ENCODE results near the gene MORN1.
"Not testable (repeated sequence)": the region's sequence is repeated elsewhere in the genome, so short reads cannot be mapped to it uniquely, and the experiment has no call there.

The MORN1 gene

GRCh38 chr1:2391041-2391930 lies at the start of gene MORN1, which contains the start of gene RER1:
TSS of gene MORN1 (minus strand) at chr1:2391554. CDS start at chr1:2391533, 21 bp downstream.
TSS of gene RER1 (plus strand) at chr1:2391841. CDS start at chr1:2395791, 3,950 bp downstream.
- DNase-seq (ENCODE audit: low read depth, low spot score), result peak; percentile 99

DNA sequence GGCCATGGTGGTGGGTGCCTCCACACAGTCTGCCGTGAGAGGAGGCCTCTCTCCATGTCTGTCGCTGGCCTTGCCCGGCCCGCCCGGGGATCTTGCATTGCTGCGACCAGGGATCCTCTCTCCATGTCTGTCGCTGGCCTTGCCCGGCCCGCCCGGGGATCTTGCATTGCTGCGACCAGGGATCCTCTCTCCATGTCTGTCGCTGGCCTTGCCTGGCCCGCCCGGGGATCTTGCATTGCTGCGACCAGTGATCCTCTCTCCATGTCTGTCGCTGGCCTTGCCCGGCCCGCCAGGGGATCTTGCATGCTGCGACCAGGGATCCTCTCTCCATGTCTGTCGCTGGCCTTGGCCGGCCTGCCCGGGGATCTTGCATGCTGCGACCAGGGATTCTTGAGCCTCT lies 49.0 kb upstream of the MORN1 start:
- not testable (repeated sequence) for DNase-seq (ENCODE audit: low read depth, low spot score)

DNA sequence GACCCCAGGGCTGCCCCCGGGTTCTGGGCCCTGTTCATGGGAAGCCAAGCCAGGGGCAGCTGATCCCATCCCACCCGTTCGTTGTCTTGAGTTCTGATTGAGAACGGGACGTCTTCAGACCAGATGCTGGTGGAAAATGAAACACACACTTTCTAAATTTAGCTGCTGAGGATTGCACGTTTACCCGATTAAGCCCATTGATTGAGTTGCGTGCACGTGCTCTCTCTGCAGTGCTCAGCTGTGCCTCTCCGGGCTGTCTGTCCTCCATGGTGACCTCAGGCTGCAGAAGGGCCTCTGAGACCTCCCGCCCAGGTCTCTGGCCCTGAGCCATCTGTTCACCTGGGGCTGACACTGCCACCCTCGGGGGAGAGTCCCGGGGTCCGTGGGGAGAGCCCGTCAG lies 48.0 kb upstream of the MORN1 start:
- no peak for DNase-seq (ENCODE audit: low read depth, low spot score)

- DNase-seq (ENCODE audit: low read depth, low spot score), result no peak
Observed at GRCh38 chr1:2438641-2439040, 47.3 kb upstream of the MORN1 start.

- no peak for DNase-seq (ENCODE audit: low read depth, low spot score)
Observed at GRCh38 chr1:2438038-2438437, 46.7 kb upstream of the MORN1 start.

DNA sequence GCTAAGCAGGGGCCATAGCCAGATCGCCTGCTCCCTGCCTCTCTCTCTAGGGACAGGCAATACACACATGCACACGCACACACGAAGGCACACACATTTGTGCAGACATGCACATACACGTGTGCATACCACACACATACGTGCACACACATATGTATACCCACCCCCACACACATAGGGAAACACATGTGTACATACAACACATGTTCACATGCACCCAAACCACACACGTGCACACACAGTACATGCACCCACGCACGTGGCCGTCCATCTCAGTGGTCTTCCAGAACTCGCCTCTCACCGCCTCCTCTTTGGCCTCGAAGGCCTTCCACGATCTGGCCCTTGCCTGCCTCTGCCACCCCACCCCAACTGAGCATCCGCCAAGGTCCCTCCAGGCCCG lies 46.3 kb upstream of the MORN1 start:
- no peak for DNase-seq (ENCODE audit: low read depth, low spot score)

GRCh38 chr1:2436876-2437275 lies 45.5 kb upstream of the MORN1 start:
- DNase-seq (ENCODE audit: low read depth, low spot score), result no peak

DNA sequence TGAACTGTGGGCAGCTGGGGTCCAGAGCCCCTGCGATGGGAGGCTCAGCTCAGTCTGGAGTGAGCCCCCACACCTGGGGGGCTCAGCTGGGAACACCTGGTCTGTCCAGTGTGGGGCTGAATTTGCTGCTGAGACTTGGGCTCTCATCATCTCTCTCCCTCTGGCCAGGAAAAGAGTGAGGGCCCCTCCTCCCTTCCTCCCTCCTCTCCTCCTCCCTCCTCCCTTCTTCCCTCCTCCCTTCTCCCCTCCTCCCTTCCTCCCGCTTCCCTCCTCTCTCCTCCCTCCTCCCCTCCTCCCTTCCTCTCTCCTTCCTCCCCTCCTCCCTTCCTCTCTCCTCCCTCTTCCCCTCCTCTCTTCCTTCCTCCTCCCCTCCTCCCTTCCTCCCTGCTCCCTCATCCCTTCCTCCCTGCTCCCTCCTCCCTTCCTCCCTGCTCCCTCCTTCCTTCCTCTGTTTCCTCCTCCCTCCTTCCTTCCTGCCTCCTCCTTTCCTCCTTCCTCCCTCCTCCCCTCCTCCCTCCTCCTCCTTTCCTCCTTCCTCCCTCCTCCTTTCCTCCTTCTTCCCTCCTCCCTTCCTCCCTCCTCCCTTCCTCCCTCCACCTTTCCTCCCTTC lies 44.5 kb upstream of the MORN1 start:
- DNase-seq (ENCODE audit: low read depth, low spot score), result no peak

- no peak for DNase-seq (ENCODE audit: low read depth, low spot score)
Observed at GRCh38 chr1:2435091-2435490, 43.7 kb upstream of the MORN1 start.

DNA sequence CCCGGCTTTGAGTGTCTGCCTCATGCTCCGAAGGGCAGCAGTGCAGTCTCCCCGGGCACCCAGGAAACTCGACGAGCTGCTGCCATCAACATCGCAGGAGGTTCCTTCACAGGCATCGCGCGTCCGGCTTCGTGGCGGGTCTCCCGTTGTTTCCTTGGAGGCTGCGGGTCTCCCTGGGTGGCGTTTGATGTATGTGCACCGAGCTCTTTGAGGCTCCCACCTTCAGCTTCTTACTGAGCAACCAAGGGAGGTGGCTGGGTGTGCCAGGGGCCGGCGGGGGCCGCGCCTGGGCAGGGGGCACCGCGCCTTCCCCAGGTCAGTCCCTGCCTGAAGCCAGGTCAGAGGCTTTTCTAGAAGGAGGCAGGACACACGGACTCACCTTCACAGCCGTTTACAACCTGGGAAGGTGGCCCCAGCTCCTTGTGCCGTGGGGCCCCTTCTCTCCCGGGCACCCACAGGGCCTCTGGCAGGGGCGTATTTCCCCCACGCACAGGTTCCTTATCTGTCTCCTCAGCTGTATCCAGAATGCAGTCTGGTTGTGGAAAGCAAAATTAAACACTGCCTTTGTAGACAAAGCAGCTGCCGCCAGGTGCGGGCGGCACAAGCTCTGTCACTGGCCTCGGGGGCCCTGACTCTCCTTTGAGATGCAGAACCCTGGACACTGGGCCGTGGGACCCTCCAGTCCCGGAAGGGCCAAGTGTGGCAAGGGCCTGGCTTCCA lies 42.7 kb upstream of the MORN1 start:
- DNase-seq (ENCODE audit: low read depth, low spot score), result no peak

- no peak for DNase-seq (ENCODE audit: low read depth, low spot score)
Observed at GRCh38 chr1:2433196-2433595, 41.8 kb upstream of the MORN1 start.

DNA sequence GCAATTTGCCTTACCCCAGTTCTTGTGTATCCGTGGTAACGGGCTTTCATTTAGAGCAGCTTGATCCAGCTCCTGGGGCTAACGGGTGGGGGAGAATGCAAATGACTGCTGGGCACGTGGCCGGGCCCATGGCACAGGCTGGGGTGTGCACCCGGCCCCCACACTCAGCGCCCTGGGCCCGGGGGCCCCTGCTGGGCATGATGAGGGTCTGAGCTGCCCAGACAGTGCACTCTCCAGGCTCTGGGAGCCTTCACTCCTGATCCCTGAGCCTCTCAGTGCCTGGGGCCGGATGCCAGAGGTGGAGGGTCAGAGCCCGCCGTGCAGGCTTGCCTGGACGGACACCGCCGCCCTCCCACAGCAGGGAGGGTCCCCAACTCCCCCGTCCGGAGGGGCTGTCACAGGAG lies 41.1 kb upstream of the MORN1 start:
- DNase-seq (ENCODE audit: low read depth, low spot score), result no peak

DNA sequence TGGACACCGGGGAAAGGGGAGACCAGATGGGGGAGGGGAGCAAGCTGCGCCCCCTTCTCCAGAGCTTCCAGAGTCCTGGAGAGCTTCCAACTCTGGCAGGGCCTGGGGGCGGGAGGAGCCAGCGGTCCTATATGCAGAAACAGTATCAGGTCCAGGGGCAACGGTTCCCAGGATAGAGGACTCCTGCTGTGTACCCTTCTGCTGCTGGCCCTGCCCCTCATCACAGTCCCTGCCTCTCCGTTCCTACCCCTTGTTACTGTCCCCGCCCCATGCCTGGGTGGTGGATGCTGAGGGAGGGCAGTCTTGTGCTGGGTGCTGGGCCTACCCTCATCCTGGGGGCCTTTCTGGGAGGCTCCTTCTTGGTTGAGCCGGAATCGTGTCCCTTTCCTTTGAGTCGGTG lies 40.2 kb upstream of the MORN1 start:
- no peak for DNase-seq (ENCODE audit: low read depth, low spot score)

DNA sequence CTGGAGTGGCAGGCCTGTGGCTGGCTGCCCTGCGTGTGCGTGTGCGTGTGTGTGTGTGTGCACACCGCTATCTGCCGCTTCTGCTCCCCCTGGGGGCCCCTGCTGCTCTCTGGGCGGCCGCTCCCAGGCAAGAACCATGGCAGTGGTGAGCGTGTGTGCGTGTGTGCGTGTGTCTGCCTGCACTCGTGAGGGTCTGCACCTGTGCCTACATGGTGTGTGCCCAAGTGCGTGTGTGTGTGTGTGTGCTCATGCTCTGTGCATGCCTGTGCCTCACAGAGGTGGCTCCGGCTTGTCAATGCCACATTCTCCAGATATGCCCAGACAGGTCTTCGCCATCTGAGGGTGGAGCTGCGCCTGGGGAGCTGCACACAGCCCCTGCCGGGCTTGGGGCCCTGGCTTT lies 39.7 kb upstream of the MORN1 start:
- DNase-seq (ENCODE audit: low read depth, low spot score), result no peak

DNA sequence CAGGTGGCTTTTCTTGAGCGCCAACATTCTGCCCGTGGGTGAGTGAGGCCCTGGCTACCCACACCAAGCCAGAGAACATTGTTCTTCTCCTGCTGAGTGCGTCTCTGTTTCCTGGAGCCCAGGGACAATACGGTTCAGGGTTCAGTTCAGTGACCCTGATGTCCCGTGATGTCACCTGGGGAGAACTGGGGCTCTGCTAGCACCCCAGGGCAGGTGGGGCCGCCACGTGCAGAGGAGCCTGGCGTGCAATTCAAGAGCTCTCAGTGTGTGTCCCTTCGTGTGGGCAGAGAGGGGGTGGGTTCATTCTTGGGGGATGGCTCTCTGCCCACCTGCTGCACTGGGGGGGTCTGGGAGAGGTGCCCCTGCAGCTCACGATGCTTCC lies 39.2 kb upstream of the MORN1 start:
- DNase-seq (ENCODE audit: low read depth, low spot score), result no peak

DNA sequence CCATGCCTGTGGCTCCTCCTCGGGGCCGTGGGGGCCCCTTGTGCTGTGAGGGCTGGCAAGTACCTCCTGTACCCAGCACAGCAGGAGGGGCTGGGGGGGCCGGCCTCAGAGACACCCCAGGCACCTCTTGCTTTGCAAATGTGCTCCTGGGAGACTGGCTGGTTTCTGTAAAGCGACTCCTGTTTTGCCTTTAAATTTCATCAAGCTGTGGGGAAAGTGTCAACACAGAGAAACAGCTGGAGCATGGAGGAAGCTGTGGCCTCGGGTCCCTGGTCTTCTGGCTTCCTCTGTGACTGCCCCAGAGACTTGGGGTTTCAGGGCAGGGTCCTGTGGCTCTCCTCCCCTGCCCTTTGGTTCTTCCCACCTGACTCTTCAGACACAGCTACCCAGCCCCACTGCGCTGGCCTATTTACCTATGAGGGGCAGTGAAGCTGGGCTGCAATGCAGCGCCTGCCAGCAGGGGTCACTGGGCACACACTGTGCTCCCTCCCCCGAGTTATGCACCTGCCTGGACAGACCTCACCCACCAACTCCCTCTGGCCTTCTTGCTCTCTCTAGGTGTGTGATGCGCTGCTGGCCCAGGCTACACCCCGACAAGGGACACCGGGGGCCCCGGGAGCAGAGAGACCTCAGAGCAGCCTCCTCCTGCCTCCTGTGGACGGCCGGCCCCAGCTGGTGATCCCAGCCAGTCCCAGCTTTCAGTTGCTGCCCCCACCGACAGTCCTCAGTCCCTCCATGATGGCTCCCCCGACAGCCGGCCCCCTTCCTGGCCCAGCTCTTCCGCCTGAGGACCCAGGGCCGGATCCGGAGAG lies 38.6 kb upstream of the MORN1 start:
- DNase-seq (ENCODE audit: low read depth, low spot score), result peak; percentile 79

DNA sequence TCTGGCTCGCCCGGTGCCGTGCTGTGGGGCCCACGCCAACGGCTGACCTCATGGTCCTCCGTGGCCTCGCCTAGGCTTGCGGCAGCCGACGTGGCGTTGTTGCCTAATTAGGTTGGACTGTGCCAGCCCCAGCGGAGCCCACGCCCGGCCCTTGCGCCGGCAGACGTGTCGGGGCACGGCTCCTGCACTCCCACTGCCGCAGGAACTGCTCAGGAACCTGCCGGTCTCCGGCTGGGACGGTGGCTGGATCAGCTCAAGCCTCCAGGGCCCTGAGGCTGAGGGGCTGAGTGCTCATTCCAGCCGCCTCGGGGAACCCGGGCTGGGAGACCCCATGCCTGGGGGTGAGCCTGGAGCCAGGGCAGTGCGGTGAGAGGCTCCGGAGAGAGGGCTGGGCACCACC lies 37.1 kb upstream of the MORN1 start:
- DNase-seq (ENCODE audit: low read depth, low spot score), result no peak

DNA sequence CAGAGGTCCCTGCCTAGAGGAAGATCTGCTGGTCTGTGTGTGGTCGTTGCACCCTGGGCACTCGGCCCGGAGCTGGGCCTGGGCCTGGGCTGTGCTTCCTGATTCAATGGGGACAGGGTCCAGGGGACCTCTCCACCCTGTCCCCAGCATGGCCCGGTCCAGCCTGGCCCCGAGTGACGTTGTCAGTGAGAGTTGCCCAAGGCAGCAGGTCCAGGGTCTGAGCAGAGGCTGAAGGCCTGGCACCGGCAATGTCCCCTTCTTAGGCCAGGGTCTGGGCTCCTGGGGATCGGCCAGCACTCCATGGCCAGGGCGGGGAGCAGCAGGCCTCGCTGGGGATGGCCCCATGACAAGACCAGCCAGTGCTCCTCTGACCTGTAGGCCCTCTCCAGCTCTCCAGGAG lies 36.6 kb upstream of the MORN1 start:
- no peak for DNase-seq (ENCODE audit: low read depth, low spot score)

DNA sequence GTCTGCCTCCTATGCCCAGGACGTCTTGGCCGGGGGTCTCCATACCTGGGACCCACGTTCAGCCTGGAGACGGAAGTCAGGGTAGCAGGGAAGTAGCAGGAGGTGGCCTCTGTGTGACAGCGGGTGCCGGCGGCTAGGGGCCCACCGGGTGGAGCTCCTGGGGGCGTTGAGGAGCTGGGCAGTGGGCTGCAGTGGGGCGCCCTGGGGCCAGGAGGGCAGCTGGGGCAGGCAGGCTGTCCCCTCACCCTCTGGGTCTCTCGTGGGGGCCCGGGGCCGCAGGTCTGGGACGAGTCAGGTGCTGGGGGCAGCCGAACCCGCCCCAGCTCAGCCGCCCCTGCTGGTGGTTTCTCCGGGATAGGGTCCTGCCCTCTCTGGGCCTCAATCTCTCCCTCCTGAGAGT lies 35.7 kb upstream of the MORN1 start:
- no peak for DNase-seq (ENCODE audit: low read depth, low spot score)

- no peak for DNase-seq (ENCODE audit: low read depth, low spot score)
Observed at GRCh38 chr1:2426540-2426939, 35.2 kb upstream of the MORN1 start.

DNA sequence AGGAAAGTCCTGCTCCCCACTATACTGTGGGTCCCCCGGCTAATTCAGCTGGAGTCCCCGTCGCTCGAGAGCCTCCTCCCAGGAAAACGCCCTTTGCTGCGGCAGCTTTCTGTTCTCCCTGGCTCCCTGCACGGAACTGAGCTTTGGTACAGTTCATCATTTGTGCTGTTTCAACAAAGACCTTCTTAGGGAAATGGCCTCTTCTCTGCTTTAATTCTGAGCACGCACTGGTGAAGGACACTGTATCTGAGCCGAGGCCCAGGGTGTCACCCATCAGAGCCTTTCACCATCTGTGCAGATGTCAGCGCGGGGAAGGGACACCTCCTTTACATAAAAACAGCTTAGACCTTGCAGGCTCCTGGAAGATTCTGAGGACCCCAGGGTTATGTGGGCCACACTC lies 34.5 kb upstream of the MORN1 start:
- no peak for DNase-seq (ENCODE audit: low read depth, low spot score)

DNA sequence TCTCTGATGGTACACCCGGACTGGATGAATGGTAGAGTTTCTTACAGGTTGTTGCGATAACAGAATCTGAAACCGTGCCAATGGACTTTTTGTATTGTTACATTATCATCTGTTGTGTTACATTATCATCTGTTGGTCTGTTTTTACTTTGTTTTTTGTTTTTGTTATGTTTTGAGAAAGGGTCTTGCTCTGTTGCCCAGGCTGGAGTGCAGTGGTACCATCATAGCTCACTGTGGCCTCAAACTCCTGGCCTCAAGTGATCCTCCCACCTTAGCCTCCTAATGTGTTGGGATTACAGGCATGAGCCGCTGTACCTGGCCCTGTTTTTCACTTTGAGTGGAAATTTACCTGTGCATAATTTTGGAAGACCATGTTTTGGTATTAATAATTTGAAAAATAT lies 31.2 kb upstream of the MORN1 start:
- DNase-seq (ENCODE audit: low read depth, low spot score), result no peak

All from ELF-1 (cell line).